NCI-H526 treated with DMSO at 0.1 percent for 48 hours (cell line): ENCODE measurements around the gene PLXNA1.

Experiments
- DNase-seq: peaks from one replicate; lab custom pipeline; 2025; lab: John Stamatoyannopoulos, UW

The PLXNA1 gene

DNA sequence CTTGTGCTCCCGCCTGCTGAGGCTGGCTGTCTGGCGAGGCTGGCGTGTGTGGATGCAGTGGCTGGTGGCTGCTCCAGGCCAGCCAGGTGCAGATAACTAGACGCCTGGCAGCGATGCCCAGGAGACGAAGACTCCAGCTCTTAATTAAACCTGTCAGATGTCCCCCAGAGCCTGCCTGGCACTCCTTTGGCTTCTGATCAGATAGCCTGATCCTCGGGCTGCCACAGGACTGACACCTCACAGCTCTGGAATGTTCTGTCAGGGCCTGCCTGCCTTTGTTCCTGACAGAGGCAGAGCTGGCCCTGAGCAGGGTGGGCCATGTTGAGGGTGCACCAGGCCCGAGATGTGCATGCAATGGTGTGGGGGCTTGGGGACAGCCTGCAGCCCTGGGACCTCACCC lies 36.5 kb downstream of the PLXNA1 start:
- DNase-seq = no peak

DNA sequence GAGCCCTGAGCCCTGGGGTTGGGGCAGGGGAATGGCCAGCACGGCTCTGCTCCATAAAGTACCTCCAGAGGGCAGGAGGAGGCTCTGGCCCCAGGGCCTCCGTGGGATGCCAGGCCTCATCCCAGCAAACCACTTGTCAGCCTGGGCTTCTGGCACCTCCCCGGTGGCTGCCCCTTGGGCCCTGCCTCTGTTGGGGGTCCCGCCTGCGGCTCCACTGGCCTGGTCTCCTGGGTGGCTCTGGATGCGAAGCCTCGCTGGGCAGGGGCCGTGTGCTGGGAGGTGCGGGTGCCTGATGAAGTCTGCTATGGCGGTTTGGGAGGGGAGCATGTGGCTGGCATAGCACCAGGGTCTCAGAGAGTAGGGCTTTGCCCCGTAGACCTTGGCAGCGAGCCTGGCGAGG lies 37.6 kb downstream of the PLXNA1 start:
- no peak for DNase-seq

DNA sequence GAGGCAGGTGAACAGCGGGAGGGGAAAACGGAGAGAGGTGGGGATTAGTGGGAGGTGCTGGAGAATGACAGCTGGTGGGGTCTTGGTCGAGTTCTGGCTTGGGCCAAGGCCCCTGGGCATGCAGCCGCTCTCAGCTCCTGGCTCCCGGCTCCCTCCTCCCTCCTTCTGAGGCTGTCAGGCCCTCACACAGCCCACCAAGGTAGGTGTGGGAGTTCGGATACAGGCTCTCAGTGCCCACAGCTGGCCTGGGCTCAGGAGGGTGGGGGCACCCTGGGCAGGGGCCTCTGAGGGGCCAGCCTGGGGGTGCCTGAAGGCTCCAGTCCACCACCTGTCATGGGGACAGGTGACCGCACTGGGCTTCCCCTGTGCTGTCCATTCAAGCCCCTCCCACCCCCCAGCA lies 39.9 kb downstream of the PLXNA1 start:
- DNase-seq = no peak

DNA sequence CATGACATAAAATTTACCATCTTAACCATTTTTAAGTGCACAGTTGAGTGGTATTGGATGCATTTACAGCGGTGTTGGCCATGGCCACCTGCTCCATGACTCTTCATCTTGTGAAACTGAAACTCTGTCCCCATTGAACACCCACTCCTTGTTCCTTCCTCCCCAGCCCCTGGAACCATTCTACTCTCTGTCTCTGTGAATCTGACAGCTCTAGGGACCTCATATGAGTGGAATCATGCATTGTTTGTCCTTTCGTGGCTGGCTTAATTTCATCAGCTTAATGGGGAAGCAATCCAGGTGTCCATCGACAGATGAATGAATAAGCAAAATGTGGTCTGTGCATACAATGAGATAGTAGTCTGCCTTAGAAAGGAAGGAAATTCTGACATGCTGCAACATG lies 42.5 kb downstream of the PLXNA1 start:
- DNase-seq = no peak

DNA sequence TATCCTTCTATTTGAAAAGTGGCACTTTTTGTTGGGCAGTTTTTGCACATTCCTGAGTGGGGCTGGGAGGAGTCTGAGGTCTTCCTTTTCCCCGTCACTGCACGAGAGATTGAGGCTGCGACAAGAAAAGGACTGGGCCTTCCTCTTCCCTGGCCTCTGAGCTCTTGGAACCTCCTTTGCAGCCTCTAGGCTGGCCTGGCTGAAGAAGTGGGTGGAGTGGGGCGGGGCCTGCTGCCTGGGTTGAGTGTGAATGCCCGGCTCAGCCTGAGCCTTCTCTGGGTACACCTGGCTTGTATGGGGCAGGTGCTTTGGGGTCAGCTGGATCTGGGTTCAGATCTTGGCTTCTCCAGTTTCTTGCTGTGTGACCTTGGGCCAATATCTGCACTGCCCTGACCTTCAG lies 43.1 kb downstream of the PLXNA1 start:
- no peak for DNase-seq

DNA sequence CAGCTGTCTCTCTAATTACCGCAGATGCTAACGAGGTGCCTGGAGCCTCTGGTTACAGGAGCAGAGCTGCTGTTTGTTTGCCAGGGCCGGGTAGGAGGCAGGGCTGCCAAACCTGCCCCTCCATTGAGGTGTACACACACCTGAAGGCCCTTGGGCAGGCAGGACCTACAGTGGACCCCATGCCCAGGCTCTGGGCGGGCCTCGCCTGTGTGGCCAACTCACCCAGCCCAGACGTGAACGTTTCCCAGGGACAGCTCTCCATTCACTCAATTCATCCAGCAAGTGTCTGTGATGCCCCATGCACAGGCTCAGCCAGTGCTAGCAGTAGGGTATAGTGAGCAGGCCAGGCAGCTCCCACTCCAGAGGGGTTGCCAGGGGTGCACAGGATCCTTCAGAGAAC lies 43.7 kb downstream of the PLXNA1 start:
- no peak for DNase-seq

DNA sequence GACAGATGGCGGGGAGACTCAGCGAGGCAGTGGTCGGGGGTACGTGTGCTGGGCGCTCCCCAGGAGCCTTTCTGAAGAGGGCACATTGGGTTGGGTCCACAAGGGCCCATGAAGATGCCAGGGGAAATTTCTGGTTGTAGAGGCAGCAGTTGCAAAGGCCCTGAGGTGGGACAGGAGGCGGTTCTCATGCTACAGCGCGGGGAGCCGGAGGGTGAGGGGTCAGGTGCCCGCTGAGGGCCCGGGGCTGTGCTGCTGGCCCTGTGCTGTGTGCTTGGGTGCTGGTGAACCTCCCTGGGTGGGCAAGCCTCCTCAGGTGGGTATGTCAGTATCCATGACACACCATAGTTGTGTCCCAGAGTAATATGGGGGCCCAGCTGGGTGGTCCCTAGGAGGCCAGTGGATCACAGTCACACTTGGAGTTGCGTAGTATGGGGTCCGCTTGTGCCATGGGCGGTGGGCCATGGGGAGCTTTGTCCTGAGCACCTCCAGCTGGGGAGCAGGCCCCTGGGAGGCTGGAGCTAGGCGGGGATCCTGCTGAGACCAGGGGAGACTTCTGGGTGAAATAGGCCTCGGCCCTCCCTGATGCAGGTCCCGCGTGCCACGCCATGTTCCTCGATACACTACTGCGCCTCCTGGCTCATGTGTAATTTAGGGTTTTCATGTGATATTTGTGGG lies 44.3 kb downstream of the PLXNA1 start:
- DNase-seq = no peak

DNA sequence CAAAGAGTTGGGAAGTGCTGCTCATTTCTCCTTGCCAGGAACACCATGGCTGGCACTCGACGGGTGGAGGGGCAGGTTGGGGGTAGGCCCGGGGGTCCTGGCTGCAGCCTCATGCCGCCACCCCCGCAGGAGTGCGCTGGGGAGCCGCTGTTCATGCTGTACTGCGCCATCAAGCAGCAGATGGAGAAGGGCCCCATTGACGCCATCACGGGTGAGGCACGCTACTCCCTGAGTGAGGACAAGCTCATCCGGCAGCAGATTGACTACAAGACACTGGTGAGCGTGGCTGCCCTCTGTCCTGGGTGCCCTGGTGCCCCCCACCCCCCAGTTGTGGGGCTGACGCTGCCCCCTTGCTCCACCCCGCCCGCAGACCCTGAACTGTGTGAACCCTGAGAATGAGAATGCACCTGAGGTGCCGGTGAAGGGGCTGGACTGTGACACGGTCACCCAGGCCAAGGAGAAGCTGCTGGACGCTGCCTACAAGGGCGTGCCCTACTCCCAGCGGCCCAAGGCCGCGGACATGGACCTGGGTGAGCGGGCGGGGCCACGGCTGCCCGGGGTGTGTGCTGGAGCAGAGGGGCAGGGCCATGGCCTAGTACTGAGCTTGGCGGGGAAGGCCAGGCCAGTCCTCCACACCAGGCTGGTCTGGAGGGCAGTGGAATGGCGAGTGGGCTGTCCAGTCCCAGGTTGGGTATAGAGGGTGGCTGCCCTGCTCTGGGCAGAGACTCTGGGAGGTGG lies 45.1 kb downstream of the PLXNA1 start:
- no peak for DNase-seq

DNA sequence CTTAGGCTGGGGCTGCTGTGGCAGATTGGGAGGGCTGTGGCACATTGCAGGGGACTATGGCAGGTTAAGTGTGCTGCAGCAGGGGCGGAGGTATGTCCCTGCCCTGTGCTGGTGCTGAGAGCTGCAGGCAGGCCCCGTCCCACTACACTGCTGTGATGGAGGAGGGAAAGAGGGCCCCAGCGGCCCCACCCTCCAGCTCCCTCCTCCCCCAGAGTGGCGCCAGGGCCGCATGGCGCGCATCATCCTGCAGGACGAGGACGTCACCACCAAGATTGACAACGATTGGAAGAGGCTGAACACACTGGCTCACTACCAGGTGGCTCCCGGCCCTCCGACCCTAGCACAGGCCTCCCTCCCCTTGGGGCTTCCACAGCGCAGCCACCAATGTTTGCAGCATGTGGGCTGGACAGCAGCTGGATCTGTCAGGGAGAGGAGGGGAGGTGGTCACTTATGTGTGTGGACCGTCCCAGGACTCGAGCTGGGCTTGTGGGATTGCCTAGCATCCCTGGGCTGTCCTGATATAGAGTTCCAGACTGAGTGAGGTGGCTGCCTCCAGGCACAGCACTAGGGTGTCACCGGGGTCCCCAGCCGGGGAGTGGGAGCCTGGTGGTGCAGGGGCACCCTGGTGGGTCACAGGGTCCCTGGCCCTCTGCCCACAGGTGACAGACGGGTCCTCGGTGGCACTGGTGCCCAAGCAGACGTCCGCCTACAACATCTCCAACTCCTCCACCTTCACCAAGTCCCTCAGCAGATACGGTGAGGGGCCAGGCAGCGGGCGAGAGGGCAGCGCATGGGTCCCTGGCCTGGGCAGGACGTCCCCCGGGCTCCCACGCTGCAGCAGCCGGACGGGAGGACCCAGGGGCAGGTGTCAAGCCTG lies 46.1 kb downstream of the PLXNA1 start:
- no peak for DNase-seq

DNA sequence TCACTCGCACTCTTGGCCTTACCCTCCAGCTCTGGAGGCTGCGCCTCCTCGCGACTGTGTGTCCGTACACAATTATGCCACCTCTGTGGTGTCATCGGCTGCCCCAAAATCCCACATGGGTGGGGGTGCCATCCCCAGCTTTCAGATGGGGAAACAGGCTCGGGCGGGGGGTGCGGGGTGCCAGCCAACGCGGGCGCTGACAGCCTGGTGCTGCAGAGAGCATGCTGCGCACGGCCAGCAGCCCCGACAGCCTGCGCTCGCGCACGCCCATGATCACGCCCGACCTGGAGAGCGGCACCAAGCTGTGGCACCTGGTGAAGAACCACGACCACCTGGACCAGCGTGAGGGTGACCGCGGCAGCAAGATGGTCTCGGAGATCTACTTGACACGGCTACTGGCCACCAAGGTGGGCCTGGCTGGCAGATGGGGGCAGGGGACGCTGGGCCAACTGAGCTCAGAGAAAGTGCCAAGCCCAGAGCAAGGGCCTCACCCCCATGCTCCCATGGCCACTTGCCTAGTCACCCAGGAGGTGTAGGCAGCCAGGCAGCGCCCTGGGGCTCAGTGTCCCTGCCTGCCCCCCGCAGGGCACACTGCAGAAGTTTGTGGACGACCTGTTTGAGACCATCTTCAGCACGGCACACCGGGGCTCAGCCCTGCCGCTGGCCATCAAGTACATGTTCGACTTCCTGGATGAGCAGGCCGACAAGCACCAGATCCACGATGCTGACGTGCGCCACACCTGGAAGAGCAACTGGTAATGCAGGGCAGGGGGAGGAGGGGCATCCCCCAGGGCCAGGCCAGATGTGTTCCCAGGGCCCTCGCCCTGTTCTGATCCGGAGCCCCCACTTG lies 47.0 kb downstream of the PLXNA1 start:
- DNase-seq = no peak

DNA sequence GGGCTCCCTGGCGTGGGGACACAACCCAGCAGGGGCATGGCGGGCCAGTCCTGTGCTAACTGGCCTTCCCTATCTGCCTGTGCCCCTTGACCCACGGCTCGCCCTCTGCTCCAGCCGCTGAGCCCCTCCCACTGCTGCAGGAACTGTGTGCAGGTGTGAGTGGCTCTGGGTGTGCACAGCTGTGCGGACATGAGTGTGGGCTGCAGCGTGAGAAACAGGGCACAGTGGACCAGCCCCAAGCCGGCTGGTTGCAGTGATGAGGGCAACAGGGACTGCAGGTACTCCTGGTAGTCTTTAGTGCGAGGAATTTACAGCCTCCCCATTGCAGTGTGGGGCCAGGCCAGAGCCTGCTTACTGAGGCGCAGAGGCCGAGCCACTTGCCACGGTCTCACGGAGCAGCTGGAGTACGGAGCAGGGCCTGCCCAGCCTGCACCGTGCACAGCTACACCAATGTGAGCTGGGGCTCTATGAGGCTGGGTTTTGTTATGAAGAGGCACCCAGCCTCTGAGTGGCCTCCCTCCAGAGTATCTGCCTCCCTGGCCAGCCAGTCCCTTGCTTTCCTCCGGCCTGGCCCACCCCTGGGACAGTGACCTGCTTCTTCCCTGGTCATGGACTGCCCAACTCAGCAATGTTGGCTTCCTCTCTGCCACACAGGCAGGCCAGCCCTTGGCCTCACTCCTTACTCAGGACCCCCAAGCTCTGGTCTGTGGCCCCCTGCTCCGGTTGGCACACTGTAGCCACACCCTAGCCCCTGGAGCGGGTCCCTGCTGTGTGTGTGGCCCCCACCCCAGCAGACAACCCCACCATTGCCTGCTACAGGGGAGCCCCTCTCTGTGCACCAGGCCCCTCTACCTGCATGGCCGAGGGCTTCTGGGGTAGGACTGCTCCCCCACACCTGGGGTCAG lies 47.8 kb downstream of the PLXNA1 start:
- no peak for DNase-seq

DNA sequence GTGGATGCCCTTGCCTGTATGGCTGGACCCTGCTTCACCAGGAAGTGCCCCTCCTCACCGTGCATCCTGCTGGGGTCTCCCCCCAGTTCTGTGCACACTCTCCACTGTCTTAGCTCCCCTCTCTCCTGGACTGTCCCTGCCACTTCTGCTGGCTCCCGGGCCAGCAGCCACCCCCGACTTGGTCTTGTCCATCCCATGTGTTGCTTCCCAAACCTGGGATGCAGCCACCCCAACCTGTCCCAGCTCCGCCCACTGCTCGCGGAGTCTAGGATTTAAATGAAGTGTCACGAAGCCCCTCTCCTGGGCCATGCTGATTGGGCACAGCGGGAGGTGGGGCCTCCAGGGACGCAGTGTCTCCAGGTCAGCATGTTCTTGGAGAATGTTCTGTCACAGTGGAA lies 48.5 kb downstream of the PLXNA1 start:
- no peak for DNase-seq

DNA sequence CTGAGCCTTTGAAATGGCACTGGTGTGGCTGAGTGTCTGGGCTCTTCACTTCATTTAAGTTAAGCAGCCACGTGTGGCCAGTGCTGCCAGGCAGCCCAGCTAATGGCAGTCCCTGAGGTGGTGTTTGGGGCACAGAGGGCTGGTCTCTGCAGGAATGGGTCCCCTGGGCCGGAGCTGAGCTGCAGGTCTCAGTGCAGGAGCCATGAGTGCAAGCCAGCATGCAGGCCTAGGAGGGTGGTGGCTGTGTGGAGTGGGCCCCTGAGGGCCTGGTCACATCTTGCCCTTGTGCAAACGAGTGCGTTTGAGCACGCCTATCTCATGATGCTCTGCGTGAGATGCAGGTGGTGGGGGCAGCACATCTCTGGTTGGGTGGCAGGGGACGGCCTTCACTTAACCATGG lies 48.9 kb downstream of the PLXNA1 start:
- DNase-seq = no peak

DNA sequence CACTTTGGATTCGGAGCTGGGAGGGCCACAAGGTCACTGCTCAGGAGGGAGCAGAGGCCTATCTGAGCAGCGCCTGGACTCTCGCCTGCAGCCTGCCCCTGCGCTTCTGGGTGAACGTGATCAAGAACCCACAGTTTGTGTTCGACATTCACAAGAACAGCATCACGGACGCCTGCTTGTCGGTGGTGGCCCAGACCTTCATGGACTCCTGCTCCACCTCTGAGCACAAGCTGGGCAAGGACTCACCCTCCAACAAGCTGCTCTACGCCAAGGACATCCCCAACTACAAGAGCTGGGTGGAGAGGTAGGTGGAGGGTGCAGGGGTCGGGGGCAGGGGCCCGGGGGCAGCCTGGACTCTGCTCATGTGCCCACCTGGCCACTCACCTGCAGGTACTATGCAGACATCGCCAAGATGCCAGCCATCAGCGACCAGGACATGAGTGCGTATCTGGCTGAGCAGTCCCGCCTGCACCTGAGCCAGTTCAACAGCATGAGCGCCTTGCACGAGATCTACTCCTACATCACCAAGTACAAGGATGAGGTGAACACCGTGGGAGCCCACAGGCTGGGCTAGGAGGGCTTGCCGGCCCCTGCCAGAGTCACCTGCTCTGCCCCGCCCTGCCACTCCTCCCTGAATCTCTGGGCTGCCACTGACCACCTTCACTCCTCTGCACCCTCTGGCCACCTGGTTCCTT lies 49.5 kb downstream of the PLXNA1 start:
- no peak for DNase-seq
